Measurements from ENCODE around the gene CCDC172. TPM values are rescaled to one million over a fixed set of nuclear protein-coding genes. Genes with fewer than 3 reads are reported as not detected.

CCDC172 gene
- total RNA-seq, 1 donor from 2014 or later = not detected

- no peak overlapping the region for H3K27ac ChIP-seq
- no peak overlapping the region for H3K4me3 ChIP-seq
- no peaks in the 10 kb centered on the region for H3K36me3 ChIP-seq
- H3K4me1 ChIP-seq = no peaks in the 10 kb centered on the region
- H3K27me3 ChIP-seq = no peaks in the 10 kb centered on the region
- intact Hi-C loops (cut with DNase I) = loop anchor here (5.0 kb wide), 1 partner anchor 491 kb away; no protein-coding TSS in a partner anchor
- H3K9me3 ChIP-seq = no peaks in the 10 kb centered on the region
- no peak for DNase-seq (ENCODE audit: extremely low spot score in 2 of 2)
- TF ChIP-seq CTCF (IDR thresholded peaks at IDR 0.05) = peak; percentile 35 to 64 (median 63)
- no peak for TF ChIP-seq POLR2A (IDR thresholded peaks at IDR 0.05)
Measured at GRCh38 chr10:116287906-116288501, 36.2 kb upstream of the CCDC172 start.

DNA sequence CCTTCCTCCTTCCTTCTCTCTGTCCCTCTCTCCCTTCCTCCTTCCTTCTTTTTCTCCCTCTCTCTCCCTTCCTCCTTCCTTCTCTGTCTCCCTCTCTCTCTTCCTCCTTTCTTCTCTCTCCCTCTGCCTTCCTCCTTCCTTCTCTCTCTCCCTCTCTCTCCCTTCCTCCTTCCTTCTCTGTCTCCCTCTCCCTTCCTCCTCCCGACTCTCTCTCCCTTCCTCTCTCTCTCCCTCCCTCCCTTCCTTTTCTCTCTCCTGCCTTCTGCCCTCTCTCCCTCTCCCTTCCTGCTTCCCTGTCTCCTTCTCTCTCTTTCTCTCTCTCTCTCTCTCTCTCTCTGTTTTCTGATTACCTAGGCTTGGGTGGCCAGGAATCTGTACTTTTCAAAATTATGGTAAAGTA lies 34.6 kb upstream of the CCDC172 start:
- Histone ChIP-seq H3K27ac (no peak overlapping the region), H3K36me3 (no peaks in the 10 kb centered on the region), H3K4me1 (no peaks in the 10 kb centered on the region), H3K27me3 (no peaks in the 10 kb centered on the region), H3K4me3 (no peak overlapping the region), H3K9me3 (no peaks in the 10 kb centered on the region)
- intact Hi-C loops (cut with DNase I) = loop anchor here (5.0 kb wide), 1 partner anchor 492 kb away; no protein-coding TSS in a partner anchor
- no peak for DNase-seq (ENCODE audit: extremely low spot score in 2 of 2)
- TF ChIP-seq POLR2AphosphoS5 (IDR thresholded peaks at IDR 0.05; ENCODE audit: insufficient read depth in 1 of 2, low read depth in 1 of 2) (no peak), POLR2A (IDR thresholded peaks at IDR 0.05) (no peak), CTCF (IDR thresholded peaks at IDR 0.05) (no peak)

DNA sequence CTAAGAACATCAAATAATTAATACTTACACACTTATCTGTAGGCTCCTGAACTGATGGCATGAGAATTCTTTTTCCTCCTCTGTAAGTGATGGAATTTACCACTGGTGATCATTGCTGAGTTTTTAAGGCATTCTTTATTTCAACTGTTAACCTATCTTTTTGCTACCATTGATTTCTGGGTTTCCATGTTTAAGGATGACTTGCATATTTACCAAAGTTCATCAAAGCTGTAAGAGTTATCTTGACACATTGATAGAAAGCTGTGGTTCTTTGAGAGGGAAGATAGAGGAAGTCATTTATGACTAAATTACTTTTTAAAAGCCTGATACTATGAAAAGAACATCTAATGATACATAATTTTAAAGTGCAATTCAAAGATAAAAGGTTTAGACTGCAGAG lies 31.8 kb upstream of the CCDC172 start:
- DNase-seq (ENCODE audit: extremely low spot score in 2 of 2) = no peak
- Histone ChIP-seq H3K9me3 (no peaks in the 10 kb centered on the region), H3K27ac (no peak overlapping the region), H3K4me3 (no peak overlapping the region), H3K4me1 (no peaks in the 10 kb centered on the region), H3K27me3 (no peaks in the 10 kb centered on the region), H3K36me3 (no peaks in the 10 kb centered on the region)
- TF ChIP-seq CTCF (IDR thresholded peaks at IDR 0.05) (no peak), POLR2AphosphoS5 (IDR thresholded peaks at IDR 0.05; ENCODE audit: insufficient read depth in 1 of 2, low read depth in 1 of 2) (no peak), POLR2A (IDR thresholded peaks at IDR 0.05) (no peak)
- intact Hi-C loops (cut with DNase I) = no loop called here

GRCh38 chr10:116296291-116296721 lies 27.9 kb upstream of the CCDC172 start:
- TF ChIP-seq POLR2AphosphoS5 (IDR thresholded peaks at IDR 0.05; ENCODE audit: insufficient read depth in 1 of 2, low read depth in 1 of 2) (no peak), POLR2A (IDR thresholded peaks at IDR 0.05) (no peak), CTCF (IDR thresholded peaks at IDR 0.05) (no peak)
- DNase-seq (ENCODE audit: extremely low spot score in 2 of 2) = no peak
- intact Hi-C loops (cut with DNase I) = no loop called here
- no peak overlapping the region for H3K4me3 ChIP-seq
- H3K4me1 ChIP-seq = no peaks in the 10 kb centered on the region
- H3K27ac ChIP-seq = no peak overlapping the region
- H3K27me3 ChIP-seq = no peaks in the 10 kb centered on the region
- no peaks in the 10 kb centered on the region for H3K36me3 ChIP-seq
- no peaks in the 10 kb centered on the region for H3K9me3 ChIP-seq

DNA sequence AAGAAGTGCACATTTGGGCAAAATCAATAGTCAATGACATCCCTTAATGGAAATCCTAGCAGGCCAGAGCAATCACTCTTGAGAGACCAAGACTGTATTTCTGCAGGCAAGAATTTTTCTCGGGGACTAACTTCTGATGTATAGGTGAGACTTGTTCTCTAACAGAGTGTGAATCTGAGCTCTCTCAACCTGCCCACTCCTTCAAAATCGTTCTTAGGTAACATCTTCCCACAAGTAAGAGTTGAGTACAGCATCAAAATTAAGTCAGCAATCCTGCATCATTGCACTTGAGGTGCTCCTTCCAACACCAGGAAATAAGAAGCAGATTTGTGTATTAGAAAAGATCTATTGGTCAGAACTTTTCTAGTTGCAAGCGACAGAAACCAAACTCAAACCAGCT lies 25.7 kb upstream of the CCDC172 start:
- Histone ChIP-seq H3K27ac (no peak overlapping the region), H3K4me3 (no peak overlapping the region), H3K4me1 (no peaks in the 10 kb centered on the region), H3K27me3 (no peaks in the 10 kb centered on the region), H3K36me3 (no peaks in the 10 kb centered on the region), H3K9me3 (no peaks in the 10 kb centered on the region)
- TF ChIP-seq POLR2AphosphoS5 (IDR thresholded peaks at IDR 0.05; ENCODE audit: insufficient read depth in 1 of 2, low read depth in 1 of 2) (no peak), CTCF (IDR thresholded peaks at IDR 0.05) (no peak), POLR2A (IDR thresholded peaks at IDR 0.05) (no peak)
- intact Hi-C loops (cut with DNase I) = no loop called here
- DNase-seq (ENCODE audit: extremely low spot score in 2 of 2) = no peak
